Activated naive CD8-positive, alpha-beta T cell treated with anti-CD3 and anti-CD28 coated beads, Interleukin-2, amount 50 U/mL, for 24 hours (primary cell): ENCODE data around the gene ADCYAP1R1.
A peak's percentile ranks its signal among the peaks of the same experiment; 100 is the strongest.

Experiments used
- ATAC-seq: fragments of 150-1000 bp; cut with Tn5 transposase; one replicate; pipeline ENCODE4 v1.10.0; 2021
- DNase-seq: peaks from one replicate; pipeline ENCODE4 v3.0.0; 2021
- H3K27ac Mint-ChIP-seq: one replicate; pipeline ENCODE4 v1.8.0; 2021; ENCODE audit warnings: mild to moderate bottlenecking, mixed read lengths
- H3K27me3 Mint-ChIP-seq: one replicate; pipeline ENCODE4 v1.8.0; 2021; ENCODE audit warnings: mixed read lengths
- H3K36me3 Mint-ChIP-seq: one replicate; pipeline ENCODE4 v1.8.0; 2021; ENCODE audit warnings: low read depth, mixed read lengths
- H3K4me1 Mint-ChIP-seq: one replicate; pipeline ENCODE4 v1.8.0; 2021; ENCODE audit warnings: mixed read lengths
- H3K4me3 Mint-ChIP-seq: one replicate; pipeline ENCODE4 v1.8.0; 2021; ENCODE audit warnings: mild to moderate bottlenecking, moderate library complexity, mixed read lengths
- H3K9me3 Mint-ChIP-seq: one replicate; pipeline ENCODE4 v1.8.0; 2021; ENCODE audit warnings: mixed read lengths

The ADCYAP1R1 gene

GRCh38 chr7:31051598-31052486 is at the start of gene ADCYAP1R1:
TSS of gene ADCYAP1R1 (plus strand) at chr7:31052308. CDS start at chr7:31063265, 10,957 bp downstream.
- Mint-ChIP-seq H3K9me3 (no peaks in the 10 kb centered on the region), H3K4me3 (no peak within 1 kb of the TSS), H3K27ac (no peak within 1 kb of the TSS), H3K4me1 (no peaks in the 10 kb centered on the region), H3K36me3 (no peaks in the 10 kb centered on the region), H3K27me3 (peaks cover 39% of the 10 kb centered on the region)
- DNase-seq (no peak), ATAC-seq (no peak)

- no peak overlapping the region for H3K4me3 Mint-ChIP-seq
- H3K9me3 Mint-ChIP-seq, result no peaks in the 10 kb centered on the region
- no peaks in the 10 kb centered on the region for H3K36me3 Mint-ChIP-seq
- no peak overlapping the region for H3K27ac Mint-ChIP-seq
- DNase-seq (no peak), ATAC-seq (no peak)
- H3K4me1 Mint-ChIP-seq, result no peaks in the 10 kb centered on the region
- H3K27me3 Mint-ChIP-seq, result peaks cover 4% of the 10 kb centered on the region
These were observed 49.0 kb upstream of the ADCYAP1R1 start for GRCh38 chr7:31003097-31003496.

GRCh38 chr7:31003721-31004120 is 48.4 kb upstream of the ADCYAP1R1 start:
- Mint-ChIP-seq H3K9me3 (no peaks in the 10 kb centered on the region), H3K36me3 (no peaks in the 10 kb centered on the region), H3K4me3 (no peak overlapping the region), H3K4me1 (no peaks in the 10 kb centered on the region), H3K27ac (no peak overlapping the region), H3K27me3 (peaks cover 4% of the 10 kb centered on the region)
- ATAC-seq (no peak), DNase-seq (no peak)

- Mint-ChIP-seq H3K27ac (no peak overlapping the region), H3K9me3 (no peaks in the 10 kb centered on the region), H3K36me3 (no peaks in the 10 kb centered on the region), H3K27me3 (peaks cover 9% of the 10 kb centered on the region), H3K4me1 (no peaks in the 10 kb centered on the region), H3K4me3 (no peak overlapping the region)
- DNase-seq (no peak), ATAC-seq (no peak)
These were observed 47.7 kb upstream of the ADCYAP1R1 start for GRCh38 chr7:31004393-31004792.

GRCh38 chr7:31006857-31007256 is 45.3 kb upstream of the ADCYAP1R1 start:
- Mint-ChIP-seq H3K4me3 (no peak overlapping the region), H3K9me3 (no peaks in the 10 kb centered on the region), H3K27ac (no peak overlapping the region), H3K36me3 (no peaks in the 10 kb centered on the region), H3K27me3 (peaks cover 12% of the 10 kb centered on the region), H3K4me1 (no peaks in the 10 kb centered on the region)
- DNase-seq (no peak), ATAC-seq (no peak)

DNA sequence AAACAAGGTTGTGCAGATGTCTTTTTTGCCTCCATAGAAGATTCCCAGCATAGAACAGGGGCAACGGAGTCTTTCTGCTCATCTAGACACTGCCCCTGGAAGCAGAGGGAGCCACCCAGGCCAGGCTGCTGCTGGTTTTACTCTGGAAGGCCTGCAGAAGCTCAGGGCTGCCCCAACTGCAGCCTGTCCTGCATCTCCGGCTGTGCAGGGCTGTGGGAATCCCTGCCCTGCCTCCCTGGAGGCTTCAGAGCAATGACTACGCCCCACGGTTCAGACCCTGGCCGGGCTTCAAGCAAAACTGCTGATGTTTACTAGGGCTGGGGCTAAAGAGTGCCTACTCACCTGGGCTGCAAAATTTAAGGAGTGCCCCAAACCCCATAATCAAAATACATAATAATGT is 44.5 kb upstream of the ADCYAP1R1 start:
- no peak for ATAC-seq
- peaks cover 12% of the 10 kb centered on the region for H3K27me3 Mint-ChIP-seq
- H3K36me3 Mint-ChIP-seq, result no peaks in the 10 kb centered on the region
- H3K4me3 Mint-ChIP-seq, result no peak overlapping the region
- DNase-seq, result no peak
- no peaks in the 10 kb centered on the region for H3K4me1 Mint-ChIP-seq
- no peak overlapping the region for H3K27ac Mint-ChIP-seq
- H3K9me3 Mint-ChIP-seq, result no peaks in the 10 kb centered on the region

DNA sequence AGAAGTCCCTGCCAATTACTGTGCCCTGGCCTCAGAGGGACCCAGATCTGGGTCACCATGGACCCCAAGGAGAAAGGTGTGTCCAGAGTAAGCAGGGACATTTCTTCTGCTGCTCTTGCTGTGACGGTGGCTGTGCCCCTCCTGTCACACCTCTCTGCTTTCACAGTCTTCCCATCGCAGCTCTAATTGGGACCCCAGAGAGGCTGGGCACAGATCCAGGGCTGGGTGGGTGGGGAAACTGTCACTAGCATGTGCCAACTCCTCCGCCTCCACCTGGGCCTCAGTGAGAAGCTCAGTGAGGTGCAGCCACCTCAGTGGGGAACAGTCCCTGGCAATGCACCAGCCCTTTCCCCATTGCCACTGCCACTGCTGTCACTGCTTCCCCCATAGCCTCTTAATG is 37.3 kb upstream of the ADCYAP1R1 start:
- DNase-seq (no peak), ATAC-seq (peak; percentile 16)
- Mint-ChIP-seq H3K36me3 (no peaks in the 10 kb centered on the region), H3K27ac (no peak overlapping the region), H3K4me3 (no peak overlapping the region), H3K4me1 (peaks cover 3% of the 10 kb centered on the region), H3K9me3 (no peaks in the 10 kb centered on the region), H3K27me3 (peaks cover 17% of the 10 kb centered on the region)

GRCh38 chr7:31017032-31017675 is 35.0 kb upstream of the ADCYAP1R1 start:
- no peaks in the 10 kb centered on the region for H3K9me3 Mint-ChIP-seq
- H3K4me1 Mint-ChIP-seq, result peaks cover 3% of the 10 kb centered on the region
- DNase-seq (no peak), ATAC-seq (no peak)
- H3K27ac Mint-ChIP-seq, result no peak overlapping the region
- H3K36me3 Mint-ChIP-seq, result no peaks in the 10 kb centered on the region
- peaks cover 10% of the 10 kb centered on the region for H3K27me3 Mint-ChIP-seq
- H3K4me3 Mint-ChIP-seq, result no peak overlapping the region

DNA sequence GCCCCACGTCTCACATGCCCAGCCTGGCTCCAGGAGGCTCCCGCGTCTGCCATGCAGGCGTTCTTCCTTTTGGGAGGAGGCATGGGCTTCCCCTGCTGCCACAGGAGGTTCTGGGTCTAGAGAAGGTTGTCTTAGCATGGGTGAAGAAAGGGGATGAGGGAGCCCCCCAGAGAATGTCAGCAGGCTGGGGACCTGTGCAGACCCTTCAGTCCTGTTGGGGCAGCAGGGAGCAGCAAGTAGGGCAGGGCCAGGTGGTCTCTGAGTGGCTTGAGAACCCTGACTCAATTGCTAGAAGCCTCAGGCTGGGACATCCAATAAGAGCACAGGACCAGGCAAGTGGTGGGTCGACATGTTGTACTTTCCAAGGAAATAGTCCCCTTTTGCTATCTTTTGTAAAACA is 34.4 kb upstream of the ADCYAP1R1 start:
- H3K36me3 Mint-ChIP-seq, result no peaks in the 10 kb centered on the region
- no peak for ATAC-seq
- H3K4me3 Mint-ChIP-seq, result no peak overlapping the region
- no peak for DNase-seq
- H3K9me3 Mint-ChIP-seq, result no peaks in the 10 kb centered on the region
- no peak overlapping the region for H3K27ac Mint-ChIP-seq
- peaks cover 3% of the 10 kb centered on the region for H3K4me1 Mint-ChIP-seq
- peaks cover 10% of the 10 kb centered on the region for H3K27me3 Mint-ChIP-seq

GRCh38 chr7:31019509-31019908 is 32.6 kb upstream of the ADCYAP1R1 start:
- DNase-seq (no peak), ATAC-seq (no peak)
- Mint-ChIP-seq H3K4me3 (no peak overlapping the region), H3K27ac (no peak overlapping the region), H3K4me1 (peaks cover 16% of the 10 kb centered on the region), H3K36me3 (no peaks in the 10 kb centered on the region), H3K27me3 (peaks cover 3% of the 10 kb centered on the region), H3K9me3 (peaks cover 4% of the 10 kb centered on the region)

GRCh38 chr7:31020161-31020560 is 31.9 kb upstream of the ADCYAP1R1 start:
- Mint-ChIP-seq H3K27me3 (peaks cover under 1% of the 10 kb centered on the region), H3K36me3 (no peaks in the 10 kb centered on the region), H3K4me3 (no peak overlapping the region), H3K9me3 (peaks cover 9% of the 10 kb centered on the region), H3K27ac (no peak overlapping the region), H3K4me1 (peaks cover 21% of the 10 kb centered on the region)
- no peak for ATAC-seq
- no peak for DNase-seq

- Mint-ChIP-seq H3K4me1 (peaks cover 24% of the 10 kb centered on the region), H3K27me3 (no peaks in the 10 kb centered on the region), H3K4me3 (no peak overlapping the region), H3K9me3 (peaks cover 9% of the 10 kb centered on the region), H3K36me3 (no peaks in the 10 kb centered on the region), H3K27ac (no peak overlapping the region)
- no peak for DNase-seq
- no peak for ATAC-seq
These were observed 31.5 kb upstream of the ADCYAP1R1 start for GRCh38 chr7:31020652-31021051.

- Mint-ChIP-seq H3K4me1 (peaks cover 29% of the 10 kb centered on the region), H3K27me3 (peaks cover 3% of the 10 kb centered on the region), H3K9me3 (peaks cover 9% of the 10 kb centered on the region), H3K27ac (no peak overlapping the region), H3K4me3 (no peak overlapping the region), H3K36me3 (no peaks in the 10 kb centered on the region)
- DNase-seq (no peak), ATAC-seq (no peak)
These were observed 30.0 kb upstream of the ADCYAP1R1 start for GRCh38 chr7:31022117-31022516.

GRCh38 chr7:31022726-31023125 is 29.4 kb upstream of the ADCYAP1R1 start:
- H3K9me3 Mint-ChIP-seq, result peaks cover 9% of the 10 kb centered on the region
- H3K4me1 Mint-ChIP-seq, result peaks cover 29% of the 10 kb centered on the region
- DNase-seq (no peak), ATAC-seq (no peak)
- no peaks in the 10 kb centered on the region for H3K36me3 Mint-ChIP-seq
- H3K27me3 Mint-ChIP-seq, result peaks cover 3% of the 10 kb centered on the region
- no peak overlapping the region for H3K27ac Mint-ChIP-seq
- no peak overlapping the region for H3K4me3 Mint-ChIP-seq

GRCh38 chr7:31023877-31024276 is 28.2 kb upstream of the ADCYAP1R1 start:
- Mint-ChIP-seq H3K4me3 (no peak overlapping the region), H3K27ac (no peak overlapping the region), H3K27me3 (peaks cover 3% of the 10 kb centered on the region), H3K36me3 (no peaks in the 10 kb centered on the region), H3K9me3 (peaks cover 9% of the 10 kb centered on the region), H3K4me1 (peaks cover 29% of the 10 kb centered on the region)
- no peak for DNase-seq
- ATAC-seq, result peak; percentile 12
